GM12878 (cell line): Measurements from ENCODE around the gene PNPO. TPM values are rescaled to one million over a fixed set of nuclear protein-coding genes. Genes with fewer than 3 reads are reported as not detected.

Experiments
- ATAC-seq: fragments of 200-7000 bp; cut with Tn5 transposase; 3 replicates; pipeline ENCODE4 v1.9.1; 2020; ENCODE audit warnings: mild to moderate bottlenecking, moderate library complexity
- BruUV-seq: library from RNA; stranded (reverse); fragments of 400-500 nt; replicated peaks from 2 replicates; lab custom pipeline; 2021; lab: Mats Ljungman, UMichigan
- CTCF ChIA-PET: fragments of 300-600 bp; sonication (Branson Sonifier 250); formaldehyde crosslinking; extraction: SDS; loops from one replicate; lab custom pipeline; 2021; ENCODE audit warnings: inconsistent platforms; lab: Yijun Ruan, JAX
- POLR2A ChIA-PET: fragments of 350-600 bp; formaldehyde crosslinking; extraction: SDS; loops from one replicate; lab custom pipeline; 2021; ENCODE audit warnings: inconsistent platforms; lab: Charles Lee
- RAD21 ChIA-PET: fragments of 300-600 bp; sonication (Branson Sonifier 250); formaldehyde crosslinking; loops from one replicate; lab custom pipeline; 2023; ENCODE audit warnings: antibody characterized with exemption; ENCODE audit not compliant: unreplicated experiment; lab: Charles Lee
- SMC1A ChIA-PET: fragments of 300-600 bp; sonication (Branson Sonifier 250); formaldehyde crosslinking; loops from one replicate; lab custom pipeline; 2023; ENCODE audit not compliant: unreplicated experiment, uncharacterized antibody; lab: Charles Lee
- DNase-seq: peaks from one replicate; pipeline ENCODE4 v3.0.0-alpha.2; 2011; ENCODE audit warnings: low read depth, low spot score
- FAIRE-seq: peaks from 3 replicates; lab custom pipeline; 2011; peaks lifted over from hg19 to GRCh38; lab: Jason Lieb, UNC
- H2AFZ ChIP-seq: 2 replicates; pipeline ENCODE4 v1.6.0; 2011; ENCODE audit warnings: low read depth, low read length, control low read depth; ENCODE audit not compliant: control insufficient read depth
- H3K27ac ChIP-seq: 2 replicates; pipeline ENCODE4 v1.5.1; 2011; ENCODE audit warnings: control low read depth; ENCODE audit not compliant: control insufficient read depth, insufficient read depth
- H3K27me3 ChIP-seq, 2 experiments: replicated peaks in 1 of 2; 2 replicates each; pipeline versions ENCODE4 v1.6.0 to v1.6.1; 2011; ENCODE audit warnings: low read length in 1 of 2; ENCODE audit not compliant: control insufficient read depth in 2 of 2, insufficient read depth in 2 of 2
- H3K36me3 ChIP-seq, 2 experiments: 2 replicates each; pipeline ENCODE4 v1.5.1; 2011; ENCODE audit warnings: low read length in 1 of 2; ENCODE audit not compliant: control insufficient read depth in 2 of 2, insufficient read depth in 2 of 2
- H3K4me1 ChIP-seq: 2 replicates; pipeline ENCODE4 v1.6.1; 2011; ENCODE audit warnings: mild to moderate bottlenecking, low read length, moderate library complexity, mixed read lengths; ENCODE audit not compliant: control insufficient read depth, insufficient read depth
- H3K4me2 ChIP-seq: 2 replicates; pipeline ENCODE4 v1.6.0; 2011; ENCODE audit warnings: control low read depth; ENCODE audit not compliant: control insufficient read depth, insufficient read depth
- H3K4me3 ChIP-seq: fragments of 200-600 bp; sonication (generic); 2 replicates; pipeline ENCODE4 v1.5.1; 2016
- H3K79me2 ChIP-seq: 2 replicates; pipeline ENCODE4 v1.6.0; 2011; ENCODE audit warnings: low read length; ENCODE audit not compliant: control insufficient read depth, insufficient read depth
- H3K9ac ChIP-seq: 2 replicates; pipeline ENCODE4 v1.8.0; 2011; ENCODE audit warnings: low read length, control low read depth, mixed read lengths; ENCODE audit not compliant: control insufficient read depth, insufficient read depth
- H3K9me3 ChIP-seq: replicated peaks from 3 replicates; pipeline ENCODE4 v1.5.1; 2011; ENCODE audit warnings: mild to moderate bottlenecking, low read length; ENCODE audit not compliant: control insufficient read depth, insufficient read depth
- H4K20me1 ChIP-seq: 2 replicates; pipeline ENCODE4 v1.6.0; 2011; ENCODE audit not compliant: control insufficient read depth, insufficient read depth
- BACH1 ChIP-seq: fragments of 450-650 bp; IDR thresholded peaks from 2 replicates; pipeline ENCODE4 v1.6.1; 2017; ENCODE audit warnings: mild to moderate bottlenecking, borderline replicate concordance
- BRCA1 ChIP-seq: IDR thresholded peaks from 2 replicates; pipeline ENCODE4 v1.6.1; 2011; ENCODE audit warnings: low read depth, low read length, improper control_type of control experiment
- ESRRA ChIP-seq: IDR thresholded peaks from 2 replicates; pipeline ENCODE4 v1.6.1; 2012; ENCODE audit warnings: mild to moderate bottlenecking, low read length, improper control_type of control experiment
- KDM1A ChIP-seq: fragments of 200-600 bp; sonication (generic); IDR thresholded peaks from 2 replicates; pipeline ENCODE4 v1.6.1; 2016; ENCODE audit warnings: borderline replicate concordance
- MYB ChIP-seq: fragments of 150-350 bp; IDR thresholded peaks from 2 replicates; pipeline ENCODE4 v1.6.1; 2014; ENCODE audit warnings: mild to moderate bottlenecking, low read depth, low read length, borderline replicate concordance
- POLR2A ChIP-seq: IDR thresholded peaks from 2 replicates; pipeline ENCODE4 v1.6.1; 2011; ENCODE audit warnings: low read depth, mild to moderate bottlenecking, low read length
- POU2F2 ChIP-seq: IDR thresholded peaks from 3 replicates; pipeline ENCODE4 v1.6.1; 2011; ENCODE audit warnings: low read depth, mild to moderate bottlenecking, low read length, borderline replicate concordance
- RELA ChIP-seq: fragments of 450-650 bp; IDR thresholded peaks from 2 replicates; pipeline ENCODE4 v1.8.0; 2014; ENCODE audit warnings: borderline replicate concordance; ENCODE audit not compliant: partially characterized antibody
- SMARCA5 ChIP-seq: fragments of 450-650 bp; IDR thresholded peaks from 2 replicates; pipeline ENCODE4 v1.6.1; 2017; ENCODE audit warnings: mild to moderate bottlenecking
- SMC3 ChIP-seq: IDR thresholded peaks from 2 replicates; pipeline ENCODE4 v1.6.1; 2011; ENCODE audit warnings: low read length, improper control_type of control experiment, borderline replicate concordance
- SUZ12 ChIP-seq: fragments of 200-600 bp; sonication (generic); IDR thresholded peaks from one replicate; pipeline ENCODE4 v1.6.1; 2018; ENCODE audit warnings: antibody characterized with exemption, mild to moderate bottlenecking; ENCODE audit not compliant: unreplicated experiment
- ZNF207 ChIP-seq: fragments of 450-650 bp; IDR thresholded peaks from 2 replicates; pipeline ENCODE4 v1.6.1; 2014; ENCODE audit warnings: antibody characterized with exemption, mild to moderate bottlenecking, borderline replicate concordance
- WGBS: methylation state at CpG from one replicate; pipeline ENCODE4 v1.1.6; 2016; ENCODE audit warnings: low lambda C conversion rate; ENCODE audit not compliant: insufficient replicate concordance, insufficient coverage; ENCODE audit errors: missing lambda C conversion rate; 5-methylcytosine and 5-hydroxymethylcytosine counted together
- in situ Hi-C: fragments of 300-500 bp; cut with MboI; formaldehyde crosslinking; loops from 9 replicates; pipeline ENCODE4 v1.14.3; 2018; ENCODE audit warnings: mixed read lengths
- intact Hi-C: fragments of 100-400 bp; cut with micrococcal nuclease; formaldehyde crosslinking; loops from one replicate; pipeline ENCODE4 v1.14.2; 2022; ENCODE audit not compliant: unreplicated experiment
- polyA plus RNA-seq, 11 experiments: library from polyadenylated mRNA; depleted of rRNA in 4 of 11; unstranded in 6 of 11; stranded (reverse) in 5 of 11; fragments of >200 nt; fragmentation: Nextera tagmentation in 4 of 11; fragmentation: Illumina TruSeq in 1 of 11; extraction: Ambion mirVana in 4 of 11; extraction: Trizol in 1 of 11; gene quantifications; 1 replicate in 1 of 11; 2 replicates in 10 of 11; pipeline versions ENCODE4 v1.2.1 to v1.2.3, GENCODE V29; 2011 to 2016; ENCODE audit warnings: inconsistent platforms in 2 of 11, missing spikeins in 2 of 11, low read depth in 1 of 11
- total RNA-seq, 4 experiments: library from RNA; depleted of rRNA in 3 of 4; stranded (reverse); fragments of >200 nt in 3 of 4; fragmentation: Illumina TruSeq in 1 of 4; extraction: Trizol in 1 of 4; gene quantifications; 2 replicates each; pipeline versions ENCODE4 v1.2.1 to v1.2.3, GENCODE V29; 2013 to 2021
- TF ChIP-seq, protein P1 (sequence below): IDR thresholded peaks from 2 replicates; pipeline ENCODE4 v1.6.1; 2012; ENCODE audit warnings: low read depth, low read length, improper control_type of control experiment
- TF ChIP-seq, protein P2 (sequence below): IDR thresholded peaks from 2 replicates; pipeline ENCODE4 v1.6.1; 2012; ENCODE audit warnings: mild to moderate bottlenecking, low read depth, low read length

PNPO gene
- total and polyA plus RNA-seq, 10 of the 15 experiments (the other 5 are each of a cell fraction or from before 2014, with no cell fraction given) = 13.9 to 52.6 (median 37.3) TPM

DNA sequence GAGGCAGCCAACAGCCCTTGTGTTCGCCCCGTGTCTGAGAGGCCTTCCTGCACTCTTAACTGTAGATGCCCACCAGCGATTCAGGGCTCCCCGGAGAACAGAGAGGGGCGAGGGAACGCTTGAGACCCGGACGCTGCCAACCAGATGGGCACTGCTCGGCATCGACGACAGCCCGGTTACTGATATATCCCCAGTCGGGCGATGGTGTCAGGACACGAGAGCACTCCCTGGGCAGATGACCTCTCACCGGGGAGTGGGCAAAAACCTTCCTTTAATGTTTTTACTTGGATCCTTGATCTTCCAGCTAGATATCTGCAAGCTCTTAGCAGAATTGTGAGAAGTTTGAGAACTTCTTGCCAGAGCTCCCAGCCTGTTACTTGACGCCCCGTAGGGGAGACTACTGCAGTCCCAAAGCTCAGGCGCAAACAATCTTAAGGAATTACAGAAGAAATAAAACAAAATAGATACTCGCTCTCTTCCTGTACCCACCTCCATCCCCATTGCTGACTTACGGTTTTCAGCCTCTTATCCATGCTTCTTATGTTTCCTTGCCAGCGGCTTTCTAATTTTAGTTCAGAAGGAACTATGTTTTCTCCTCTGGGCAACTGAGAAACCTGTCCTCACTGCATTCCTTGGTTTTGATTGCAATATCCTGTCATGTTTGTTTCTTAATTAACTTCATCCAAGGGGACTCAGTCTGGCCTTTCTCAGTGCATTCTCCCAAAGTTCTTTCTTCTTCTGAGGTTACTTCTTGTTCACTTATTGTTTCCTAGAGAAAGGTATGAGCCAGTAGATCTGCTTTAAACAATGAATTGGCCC, 44.5 kb upstream of the PNPO start (continued):
- 0 out of 2 replicates have a peak, but pooled peaks have one; percentile 2 for TF ChIP-seq BACH1
- TF ChIP-seq, protein P1, sequence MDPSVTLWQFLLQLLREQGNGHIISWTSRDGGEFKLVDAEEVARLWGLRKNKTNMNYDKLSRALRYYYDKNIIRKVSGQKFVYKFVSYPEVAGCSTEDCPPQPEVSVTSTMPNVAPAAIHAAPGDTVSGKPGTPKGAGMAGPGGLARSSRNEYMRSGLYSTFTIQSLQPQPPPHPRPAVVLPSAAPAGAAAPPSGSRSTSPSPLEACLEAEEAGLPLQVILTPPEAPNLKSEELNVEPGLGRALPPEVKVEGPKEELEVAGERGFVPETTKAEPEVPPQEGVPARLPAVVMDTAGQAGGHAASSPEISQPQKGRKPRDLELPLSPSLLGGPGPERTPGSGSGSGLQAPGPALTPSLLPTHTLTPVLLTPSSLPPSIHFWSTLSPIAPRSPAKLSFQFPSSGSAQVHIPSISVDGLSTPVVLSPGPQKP = no peak
- TF ChIP-seq SMARCA5 = 0 out of 2 replicates have a peak, but pooled peaks have one; percentile 54
- no peak for TF ChIP-seq RELA
- peak; percentile 31; the same call in 1 of the 2 replicates for TF ChIP-seq ZNF207
- no peak for TF ChIP-seq ESRRA

DNA sequence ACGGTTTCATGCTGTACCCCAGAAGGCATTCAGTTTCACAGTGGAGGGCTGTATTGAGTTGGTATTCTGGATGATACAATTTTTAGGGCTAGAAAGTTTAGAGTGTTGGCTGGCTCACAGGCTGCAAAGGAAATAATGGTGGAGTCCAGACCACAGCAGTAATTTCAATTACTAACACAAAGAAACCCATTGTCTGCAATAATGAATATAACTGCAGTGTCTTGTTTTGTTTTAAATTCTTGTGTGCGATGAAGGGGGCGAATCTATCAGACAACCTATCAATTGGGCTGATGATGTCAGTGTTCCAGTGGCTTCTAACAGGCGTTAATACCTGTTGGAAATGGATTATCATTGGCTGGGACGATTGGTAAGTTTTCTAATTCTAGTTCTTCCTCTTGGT, 43.8 kb upstream of the PNPO start:
- Histone ChIP-seq H3K27ac (no peak overlapping the region), H3K27me3 (no peaks in the 10 kb centered on the region), H3K9ac (peak overlapping the region; percentile 97), H2AFZ (no peak overlapping the region), H3K4me1 (peaks cover 7% of the 10 kb centered on the region; the same call in 1 of the 2 replicates), H3K36me3 (peaks cover 0 to 6% of the 10 kb centered on the region in 2 experiments; a peak in 2 of 4 replicates), H3K4me3 (peak overlapping the region; percentile 81), H3K4me2 (peak overlapping the region; percentile 53), H3K79me2 (peaks cover 21% of the 10 kb centered on the region), H4K20me1 (no peaks in the 10 kb centered on the region), H3K9me3 (no peaks in the 10 kb centered on the region)
- BruUV-seq = TSS peak; percentile 62
- POLR2A ChIA-PET = interaction anchor here (0.6 to 1.3 kb wide), 2 partner anchors 60 to 494 kb away, joined by 3 read pairs; partner anchors contain the start of gene PRR15L
- CTCF ChIA-PET = interaction anchor here (1.0 kb wide), 1 partner anchor 55 kb away, joined by 3 read pairs; no protein-coding TSS in a partner anchor
- ATAC-seq = no peak
- no peak for FAIRE-seq
- WGBS = 78% methylated on average over 5 of the region's 5 CpGs
- in situ Hi-C loops = no loop called here
- RAD21 ChIA-PET = no interaction called here
- no peak for DNase-seq
- SMC1A ChIA-PET = interaction anchor here (3.2 kb wide), 1 partner anchor 44 kb away, joined by 10 read pairs; the partner anchor contains the start of gene PNPO
- intact Hi-C loops = no loop called here
- TF ChIP-seq BRCA1 = no peak
- no peak for TF ChIP-seq SUZ12
- no peak for TF ChIP-seq MYB
- no peak for TF ChIP-seq KDM1A
- TF ChIP-seq SMC3 = no peak
- TF ChIP-seq ESRRA = no peak
- TF ChIP-seq, protein P2, sequence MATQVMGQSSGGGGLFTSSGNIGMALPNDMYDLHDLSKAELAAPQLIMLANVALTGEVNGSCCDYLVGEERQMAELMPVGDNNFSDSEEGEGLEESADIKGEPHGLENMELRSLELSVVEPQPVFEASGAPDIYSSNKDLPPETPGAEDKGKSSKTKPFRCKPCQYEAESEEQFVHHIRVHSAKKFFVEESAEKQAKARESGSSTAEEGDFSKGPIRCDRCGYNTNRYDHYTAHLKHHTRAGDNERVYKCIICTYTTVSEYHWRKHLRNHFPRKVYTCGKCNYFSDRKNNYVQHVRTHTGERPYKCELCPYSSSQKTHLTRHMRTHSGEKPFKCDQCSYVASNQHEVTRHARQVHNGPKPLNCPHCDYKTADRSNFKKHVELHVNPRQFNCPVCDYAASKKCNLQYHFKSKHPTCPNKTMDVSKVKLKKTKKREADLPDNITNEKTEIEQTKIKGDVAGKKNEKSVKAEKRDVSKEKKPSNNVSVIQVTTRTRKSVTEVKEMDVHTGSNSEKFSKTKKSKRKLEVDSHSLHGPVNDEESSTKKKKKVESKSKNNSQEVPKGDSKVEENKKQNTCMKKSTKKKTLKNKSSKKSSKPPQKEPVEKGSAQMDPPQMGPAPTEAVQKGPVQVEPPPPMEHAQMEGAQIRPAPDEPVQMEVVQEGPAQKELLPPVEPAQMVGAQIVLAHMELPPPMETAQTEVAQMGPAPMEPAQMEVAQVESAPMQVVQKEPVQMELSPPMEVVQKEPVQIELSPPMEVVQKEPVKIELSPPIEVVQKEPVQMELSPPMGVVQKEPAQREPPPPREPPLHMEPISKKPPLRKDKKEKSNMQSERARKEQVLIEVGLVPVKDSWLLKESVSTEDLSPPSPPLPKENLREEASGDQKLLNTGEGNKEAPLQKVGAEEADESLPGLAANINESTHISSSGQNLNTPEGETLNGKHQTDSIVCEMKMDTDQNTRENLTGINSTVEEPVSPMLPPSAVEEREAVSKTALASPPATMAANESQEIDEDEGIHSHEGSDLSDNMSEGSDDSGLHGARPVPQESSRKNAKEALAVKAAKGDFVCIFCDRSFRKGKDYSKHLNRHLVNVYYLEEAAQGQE = no peak
- no peak for TF ChIP-seq POLR2A
- TF ChIP-seq POU2F2 = no peak
- TF ChIP-seq BACH1 = no peak
- TF ChIP-seq, all 136 proteins: peak for 0
